HEK293 (cell line): ENCODE results near the gene COLQ.

Experiments used
- CTCF ChIA-PET: fragments of 350-600 bp; formaldehyde crosslinking; extraction: SDS; loops from one replicate; lab custom pipeline; 2021; ENCODE audit warnings: antibody characterized with exemption; lab: Yijun Ruan, JAX
- POLR2A ChIA-PET: fragments of 300-600 bp; formaldehyde crosslinking; extraction: SDS; loops from one replicate; lab custom pipeline; 2020; ENCODE audit warnings: antibody characterized with exemption, inconsistent platforms; lab: Yijun Ruan, JAX
- H3K27ac ChIP-seq: fragments of 200-500 bp; sonication (Bioruptor generic); 2 replicates; pipeline ENCODE4 v1.5.1; 2014; ENCODE audit warnings: low read depth, low read length, control low read depth, inconsistent platforms; ENCODE audit errors: extremely low read depth
- H3K36me3 ChIP-seq, 2 experiments: fragments of 200-500 bp in 1 of 2; sonication (Bioruptor generic) in 1 of 2; 1 replicate in 1 of 2; 2 replicates in 1 of 2; pipeline ENCODE4 v1.5.1; 2014 to 2017; ENCODE audit warnings: inconsistent platforms in 2 of 2, low read length in 2 of 2; ENCODE audit not compliant: control insufficient read depth in 2 of 2, insufficient read depth in 1 of 2
- H3K4me1 ChIP-seq: fragments of 200-500 bp; sonication (Bioruptor generic); 2 replicates; pipeline ENCODE4 v1.5.1; 2014; ENCODE audit warnings: mild to moderate bottlenecking, low read length, inconsistent platforms; ENCODE audit not compliant: control insufficient read depth, insufficient read depth
- H3K4me3 ChIP-seq: 2 replicates; pipeline ENCODE4 v1.5.1; 2011; ENCODE audit warnings: low read depth, mild to moderate bottlenecking, control low read depth, low read length, moderate library complexity
- H3K9me3 ChIP-seq: fragments of 200-500 bp; sonication (Bioruptor generic); 2 replicates; pipeline ENCODE4 v1.5.1; 2014; ENCODE audit warnings: low read depth, low read length, inconsistent platforms; ENCODE audit not compliant: control insufficient read depth, insufficient read depth
- ATF2 ChIP-seq: fragments of 450-650 bp; formaldehyde crosslinking; IDR thresholded peaks from 2 replicates; pipeline ENCODE4 v1.5.1; 2016; ENCODE audit warnings: missing biosample characterization, missing genetic modification characterization, low read depth
- ZBTB6 ChIP-seq: fragments of 450-650 bp; formaldehyde crosslinking; IDR thresholded peaks from 2 replicates; pipeline ENCODE4 v1.5.1; 2017; ENCODE audit warnings: missing biosample characterization, missing genetic modification characterization
- ZEB2 ChIP-seq: fragments of 450-650 bp; formaldehyde crosslinking; IDR thresholded peaks from 2 replicates; pipeline ENCODE4 v1.5.1; 2016; ENCODE audit warnings: missing biosample characterization, missing genetic modification characterization
- ZFP69B ChIP-seq: fragments of 450-650 bp; formaldehyde crosslinking; IDR thresholded peaks from 2 replicates; pipeline ENCODE4 v1.5.1; 2016; ENCODE audit warnings: missing biosample characterization, missing genetic modification characterization
- ZNF121 ChIP-seq: fragments of 450-650 bp; formaldehyde crosslinking; IDR thresholded peaks from 2 replicates; pipeline ENCODE4 v1.5.1; 2016; ENCODE audit warnings: missing biosample characterization, missing genetic modification characterization
- ZNF138 ChIP-seq: fragments of 450-650 bp; formaldehyde crosslinking; IDR thresholded peaks from 2 replicates; pipeline ENCODE4 v1.5.1; 2016; ENCODE audit warnings: missing biosample characterization, missing genetic modification characterization, borderline replicate concordance
- ZNF184 ChIP-seq: fragments of 450-650 bp; IDR thresholded peaks from 2 replicates; pipeline ENCODE4 v1.5.1; 2018; ENCODE audit warnings: missing biosample characterization, mild to moderate bottlenecking, missing genetic modification characterization
- ZNF214 ChIP-seq: fragments of 450-650 bp; formaldehyde crosslinking; IDR thresholded peaks from 2 replicates; pipeline ENCODE4 v1.5.1; 2017; ENCODE audit warnings: missing biosample characterization, mild to moderate bottlenecking, missing genetic modification characterization, borderline replicate concordance
- ZNF24 ChIP-seq: fragments of 450-650 bp; formaldehyde crosslinking; IDR thresholded peaks from 2 replicates; pipeline ENCODE4 v1.5.1; 2016; ENCODE audit warnings: missing biosample characterization, missing genetic modification characterization
- ZNF350 ChIP-seq: fragments of 450-650 bp; formaldehyde crosslinking; IDR thresholded peaks from 2 replicates; pipeline ENCODE4 v1.5.0; 2017; ENCODE audit warnings: missing biosample characterization, mild to moderate bottlenecking, missing genetic modification characterization
- ZNF404 ChIP-seq: fragments of 450-650 bp; formaldehyde crosslinking; IDR thresholded peaks from 2 replicates; pipeline ENCODE4 v1.5.1; 2017; ENCODE audit warnings: missing biosample characterization, missing genetic modification characterization
- ZNF48 ChIP-seq: fragments of 450-650 bp; formaldehyde crosslinking; IDR thresholded peaks from 2 replicates; pipeline ENCODE4 v1.5.1; 2016; ENCODE audit warnings: missing biosample characterization, missing genetic modification characterization
- ZNF549 ChIP-seq: fragments of 450-650 bp; IDR thresholded peaks from 2 replicates; pipeline ENCODE4 v1.5.1; 2018; ENCODE audit warnings: missing biosample characterization, missing genetic modification characterization, mild to moderate bottlenecking, inconsistent platforms, moderate library complexity
- ZNF600 ChIP-seq: fragments of 450-650 bp; formaldehyde crosslinking; IDR thresholded peaks from 2 replicates; pipeline ENCODE4 v1.5.1; 2016; ENCODE audit warnings: missing biosample characterization, missing genetic modification characterization
- ZNF610 ChIP-seq: fragments of 450-650 bp; formaldehyde crosslinking; IDR thresholded peaks from 2 replicates; pipeline ENCODE4 v1.5.1; 2016; ENCODE audit warnings: missing biosample characterization, missing genetic modification characterization, borderline replicate concordance
- ZNF621 ChIP-seq: fragments of 450-650 bp; formaldehyde crosslinking; IDR thresholded peaks from 2 replicates; pipeline ENCODE4 v1.5.1; 2017; ENCODE audit warnings: missing biosample characterization, missing genetic modification characterization
- ZNF629 ChIP-seq: fragments of 450-650 bp; formaldehyde crosslinking; IDR thresholded peaks from 2 replicates; pipeline ENCODE4 v1.5.1; 2017; ENCODE audit warnings: missing biosample characterization, missing genetic modification characterization
- ZNF747 ChIP-seq: fragments of 450-650 bp; formaldehyde crosslinking; IDR thresholded peaks from 2 replicates; pipeline ENCODE4 v1.5.1; 2016; ENCODE audit warnings: missing biosample characterization, missing genetic modification characterization
- ZNF843 ChIP-seq: fragments of 450-650 bp; formaldehyde crosslinking; IDR thresholded peaks from 2 replicates; pipeline ENCODE4 v1.5.1; 2016; ENCODE audit warnings: missing biosample characterization, missing genetic modification characterization
- TF ChIP-seq, protein P1 (sequence below): fragments of 450-650 bp; formaldehyde crosslinking; IDR thresholded peaks from 2 replicates; pipeline ENCODE4 v1.5.1; 2017; ENCODE audit warnings: missing biosample characterization, missing genetic modification characterization
- TF ChIP-seq, protein P2 (sequence below): fragments of 450-650 bp; formaldehyde crosslinking; IDR thresholded peaks from 2 replicates; pipeline ENCODE4 v1.5.1; 2016; ENCODE audit warnings: missing biosample characterization, missing genetic modification characterization, borderline replicate concordance
- TF ChIP-seq, protein P3 (sequence below): fragments of 450-650 bp; formaldehyde crosslinking; IDR thresholded peaks from 2 replicates; pipeline ENCODE4 v1.5.1; 2016; ENCODE audit warnings: missing biosample characterization, missing genetic modification characterization
- TF ChIP-seq, protein P4 (sequence below): fragments of 450-650 bp; formaldehyde crosslinking; IDR thresholded peaks from 2 replicates; pipeline ENCODE4 v1.5.1; 2016; ENCODE audit warnings: missing biosample characterization, missing genetic modification characterization

COLQ gene

DNA sequence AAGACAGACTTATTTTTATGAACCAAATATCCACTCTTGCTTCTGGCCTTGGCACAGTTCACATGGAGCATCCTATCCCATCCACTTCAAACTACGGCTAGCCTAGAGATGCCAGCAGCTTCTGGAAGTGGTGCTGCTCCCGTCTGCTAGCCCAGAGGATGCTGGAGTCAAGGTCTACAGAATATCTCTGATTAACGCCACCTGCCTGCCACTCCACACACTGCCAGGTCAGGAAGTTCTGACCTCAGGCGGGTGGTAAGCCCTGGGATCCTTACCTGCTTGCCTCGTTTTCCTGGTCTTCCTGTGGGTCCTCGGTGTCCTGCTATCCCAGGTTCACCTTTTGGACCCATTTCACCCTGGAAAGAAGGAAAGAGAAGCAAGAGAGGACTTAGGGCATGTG lies 51.2 kb downstream of the COLQ start:
- Histone ChIP-seq H3K4me1 (no peaks in the 10 kb centered on the region), H3K9me3 (no peaks in the 10 kb centered on the region), H3K4me3 (no peak overlapping the region), H3K36me3 (no peaks in the 10 kb centered on the region), H3K27ac (no peak overlapping the region)
- TF ChIP-seq ATF2 (tag by site-specific recombination): no peak
- TF ChIP-seq ZNF121 (tag by site-specific recombination): no peak
- TF ChIP-seq ZNF747 (tag by site-specific recombination): no peak
- TF ChIP-seq ZNF24: no peak
- TF ChIP-seq ZNF138 (tag by site-specific recombination): no peak
- TF ChIP-seq, protein P1, sequence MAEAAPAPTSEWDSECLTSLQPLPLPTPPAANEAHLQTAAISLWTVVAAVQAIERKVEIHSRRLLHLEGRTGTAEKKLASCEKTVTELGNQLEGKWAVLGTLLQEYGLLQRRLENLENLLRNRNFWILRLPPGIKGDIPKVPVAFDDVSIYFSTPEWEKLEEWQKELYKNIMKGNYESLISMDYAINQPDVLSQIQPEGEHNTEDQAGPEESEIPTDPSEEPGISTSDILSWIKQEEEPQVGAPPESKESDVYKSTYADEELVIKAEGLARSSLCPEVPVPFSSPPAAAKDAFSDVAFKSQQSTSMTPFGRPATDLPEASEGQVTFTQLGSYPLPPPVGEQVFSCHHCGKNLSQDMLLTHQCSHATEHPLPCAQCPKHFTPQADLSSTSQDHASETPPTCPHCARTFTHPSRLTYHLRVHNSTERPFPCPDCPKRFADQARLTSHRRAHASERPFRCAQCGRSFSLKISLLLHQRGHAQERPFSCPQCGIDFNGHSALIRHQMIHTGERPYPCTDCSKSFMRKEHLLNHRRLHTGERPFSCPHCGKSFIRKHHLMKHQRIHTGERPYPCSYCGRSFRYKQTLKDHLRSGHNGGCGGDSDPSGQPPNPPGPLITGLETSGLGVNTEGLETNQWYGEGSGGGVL: no peak
- CTCF ChIA-PET: interaction anchor here (0.6 kb wide), 1 partner anchor 401 kb away, joined by 3 read pairs; no protein-coding TSS in a partner anchor
- POLR2A ChIA-PET: no interaction called here

DNA sequence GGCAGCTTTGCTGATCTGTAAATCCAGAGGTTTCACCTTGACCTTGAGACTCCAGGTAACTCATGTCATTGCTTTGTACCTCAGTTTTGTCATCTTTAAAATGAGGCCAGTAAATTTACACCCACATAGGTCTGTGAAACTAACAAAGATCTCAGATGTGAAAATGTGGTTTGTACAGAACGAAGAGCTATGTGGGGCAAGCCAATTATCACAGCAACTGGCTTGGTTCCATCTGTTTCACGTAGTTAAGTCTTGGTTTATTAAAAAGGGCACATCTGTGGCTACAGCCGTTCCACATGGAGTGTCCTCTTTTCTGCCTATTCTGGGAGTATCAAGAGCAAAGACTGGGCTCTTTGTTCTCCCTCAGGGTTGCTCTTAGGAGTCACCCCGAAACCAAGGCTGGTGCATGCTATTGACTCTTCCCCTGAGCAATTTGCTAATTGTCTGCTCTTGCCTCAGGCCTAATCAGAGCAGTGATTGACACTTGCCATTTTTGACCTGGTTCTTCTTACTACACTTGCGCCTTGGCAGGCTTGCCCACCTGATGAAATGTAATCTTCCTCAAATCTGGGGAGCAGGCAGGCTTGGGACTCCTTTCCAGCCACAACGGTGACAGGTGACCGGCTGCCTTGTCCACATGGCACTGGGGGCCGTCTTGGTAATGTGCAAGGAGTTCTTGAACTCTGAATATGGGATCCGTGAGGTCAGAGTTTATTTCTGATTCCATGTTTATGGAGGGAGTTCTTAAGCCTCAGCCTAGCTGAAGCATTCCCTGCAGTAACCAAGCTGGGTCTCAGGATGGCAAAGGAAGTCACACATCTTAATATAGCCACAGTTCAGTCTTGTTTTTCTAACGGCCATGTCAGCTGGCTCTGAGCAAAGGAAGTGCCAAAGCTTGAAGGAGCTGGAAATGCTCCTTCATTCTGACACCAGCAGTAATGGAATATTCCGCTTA lies 54.0 kb downstream of the COLQ start:
- Histone ChIP-seq H3K27ac (no peak overlapping the region), H3K4me1 (no peaks in the 10 kb centered on the region), H3K4me3 (no peak overlapping the region), H3K9me3 (no peaks in the 10 kb centered on the region), H3K36me3 (no peaks in the 10 kb centered on the region)
- TF ChIP-seq ZNF610 (tag by site-specific recombination) (no peak), ZNF600 (tag by site-specific recombination) (no peak), ZBTB6 (tag by site-specific recombination) (no peak), ZNF184 (tag by site-specific recombination) (no peak), ZNF48 (tag by site-specific recombination) (no peak), ZNF621 (no peak), ZNF629 (tag by site-specific recombination) (no peak), ZNF350 (tag by site-specific recombination) (no peak), ZNF214 (tag by site-specific recombination) (no peak), ZNF843 (no peak), ZNF404 (no peak), ZEB2 (tag by site-specific recombination) (no peak), ZFP69B (tag by site-specific recombination) (no peak), ZNF549 (no peak)
- TF ChIP-seq, protein P2, sequence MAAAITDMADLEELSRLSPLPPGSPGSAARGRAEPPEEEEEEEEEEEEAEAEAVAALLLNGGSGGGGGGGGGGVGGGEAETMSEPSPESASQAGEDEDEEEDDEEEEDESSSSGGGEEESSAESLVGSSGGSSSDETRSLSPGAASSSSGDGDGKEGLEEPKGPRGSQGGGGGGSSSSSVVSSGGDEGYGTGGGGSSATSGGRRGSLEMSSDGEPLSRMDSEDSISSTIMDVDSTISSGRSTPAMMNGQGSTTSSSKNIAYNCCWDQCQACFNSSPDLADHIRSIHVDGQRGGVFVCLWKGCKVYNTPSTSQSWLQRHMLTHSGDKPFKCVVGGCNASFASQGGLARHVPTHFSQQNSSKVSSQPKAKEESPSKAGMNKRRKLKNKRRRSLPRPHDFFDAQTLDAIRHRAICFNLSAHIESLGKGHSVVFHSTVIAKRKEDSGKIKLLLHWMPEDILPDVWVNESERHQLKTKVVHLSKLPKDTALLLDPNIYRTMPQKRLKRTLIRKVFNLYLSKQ (tag by site-specific recombination): no peak
- TF ChIP-seq, protein P3, sequence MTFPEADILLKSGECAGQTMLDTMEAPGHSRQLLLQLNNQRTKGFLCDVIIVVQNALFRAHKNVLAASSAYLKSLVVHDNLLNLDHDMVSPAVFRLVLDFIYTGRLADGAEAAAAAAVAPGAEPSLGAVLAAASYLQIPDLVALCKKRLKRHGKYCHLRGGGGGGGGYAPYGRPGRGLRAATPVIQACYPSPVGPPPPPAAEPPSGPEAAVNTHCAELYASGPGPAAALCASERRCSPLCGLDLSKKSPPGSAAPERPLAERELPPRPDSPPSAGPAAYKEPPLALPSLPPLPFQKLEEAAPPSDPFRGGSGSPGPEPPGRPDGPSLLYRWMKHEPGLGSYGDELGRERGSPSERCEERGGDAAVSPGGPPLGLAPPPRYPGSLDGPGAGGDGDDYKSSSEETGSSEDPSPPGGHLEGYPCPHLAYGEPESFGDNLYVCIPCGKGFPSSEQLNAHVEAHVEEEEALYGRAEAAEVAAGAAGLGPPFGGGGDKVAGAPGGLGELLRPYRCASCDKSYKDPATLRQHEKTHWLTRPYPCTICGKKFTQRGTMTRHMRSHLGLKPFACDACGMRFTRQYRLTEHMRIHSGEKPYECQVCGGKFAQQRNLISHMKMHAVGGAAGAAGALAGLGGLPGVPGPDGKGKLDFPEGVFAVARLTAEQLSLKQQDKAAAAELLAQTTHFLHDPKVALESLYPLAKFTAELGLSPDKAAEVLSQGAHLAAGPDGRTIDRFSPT (tag by site-specific recombination): no peak
- TF ChIP-seq, protein P4, sequence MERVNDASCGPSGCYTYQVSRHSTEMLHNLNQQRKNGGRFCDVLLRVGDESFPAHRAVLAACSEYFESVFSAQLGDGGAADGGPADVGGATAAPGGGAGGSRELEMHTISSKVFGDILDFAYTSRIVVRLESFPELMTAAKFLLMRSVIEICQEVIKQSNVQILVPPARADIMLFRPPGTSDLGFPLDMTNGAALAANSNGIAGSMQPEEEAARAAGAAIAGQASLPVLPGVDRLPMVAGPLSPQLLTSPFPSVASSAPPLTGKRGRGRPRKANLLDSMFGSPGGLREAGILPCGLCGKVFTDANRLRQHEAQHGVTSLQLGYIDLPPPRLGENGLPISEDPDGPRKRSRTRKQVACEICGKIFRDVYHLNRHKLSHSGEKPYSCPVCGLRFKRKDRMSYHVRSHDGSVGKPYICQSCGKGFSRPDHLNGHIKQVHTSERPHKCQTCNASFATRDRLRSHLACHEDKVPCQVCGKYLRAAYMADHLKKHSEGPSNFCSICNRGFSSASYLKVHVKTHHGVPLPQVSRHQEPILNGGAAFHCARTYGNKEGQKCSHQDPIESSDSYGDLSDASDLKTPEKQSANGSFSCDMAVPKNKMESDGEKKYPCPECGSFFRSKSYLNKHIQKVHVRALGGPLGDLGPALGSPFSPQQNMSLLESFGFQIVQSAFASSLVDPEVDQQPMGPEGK (tag by site-specific recombination): no peak
- ChIA-PET CTCF (no interaction called here), POLR2A (no interaction called here)
